IPS DF 19.7 (cell line): ENCODE results near the gene FKBP6.
"Not testable (repeated sequence)": the region's sequence is repeated elsewhere in the genome, so short reads cannot be mapped to it uniquely, and the experiment has no call there.

Source experiments
- DNase-seq: peaks from one replicate; pipeline ENCODE4 v3.0.0-alpha.2; 2013; ENCODE audit warnings: low read depth, low spot score

The FKBP6 gene

GRCh38 chr7:73354821-73355220, 26.9 kb downstream of the FKBP6 start:
- DNase-seq, result no peak

DNA sequence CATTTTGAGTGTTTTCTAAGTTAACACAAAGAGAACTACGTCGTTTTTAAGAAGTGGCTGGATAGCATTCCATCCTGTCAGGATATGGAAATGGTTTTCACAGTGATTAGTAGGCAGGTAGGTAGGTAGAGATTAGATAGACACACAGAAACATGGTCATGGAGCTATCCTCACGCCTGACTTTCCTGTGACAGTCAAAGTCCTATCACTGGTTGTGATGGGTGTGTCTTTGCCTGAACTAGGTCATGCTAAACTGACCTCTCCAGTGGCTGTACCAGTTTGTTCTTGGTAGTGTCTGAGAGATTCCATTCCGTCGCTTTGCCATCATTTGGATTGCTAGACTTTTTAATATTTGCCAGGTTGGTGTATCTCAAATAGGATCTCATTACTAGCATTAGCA, 28.2 kb downstream of the FKBP6 start:
- DNase-seq, result no peak

DNA sequence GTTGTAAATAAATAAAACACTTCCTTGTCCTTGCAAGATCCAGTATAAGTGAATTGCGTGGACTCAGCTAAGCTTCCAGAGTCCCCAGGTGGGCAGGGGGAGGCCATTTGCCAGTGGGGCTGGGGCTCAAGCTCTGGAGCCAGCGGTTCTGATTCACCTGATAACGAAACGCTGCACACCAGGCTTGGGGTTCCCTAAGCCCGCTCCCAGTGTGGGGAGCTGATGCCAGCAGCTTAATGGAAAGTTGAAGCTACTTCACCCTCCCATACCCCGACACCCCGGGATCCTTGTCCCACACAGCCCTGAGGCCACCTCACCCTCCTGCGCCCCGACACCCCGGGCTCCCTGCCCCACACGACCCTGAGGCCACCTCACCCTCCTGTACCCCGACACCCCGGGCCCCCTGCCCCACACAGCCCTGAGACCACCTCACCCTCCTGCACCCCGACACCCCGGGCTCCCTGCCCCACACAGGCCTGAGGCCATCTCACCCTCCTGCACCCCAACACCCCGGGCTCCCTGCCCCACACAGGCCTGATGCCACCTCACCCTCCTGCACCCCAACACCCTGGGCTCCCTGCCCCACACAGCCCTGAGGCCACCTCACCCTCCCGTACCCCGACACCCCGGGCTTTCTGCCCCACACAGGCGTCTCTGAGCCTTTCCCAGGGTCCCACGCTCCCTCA, 30.8 kb downstream of the FKBP6 start:
- no peak for DNase-seq

DNA sequence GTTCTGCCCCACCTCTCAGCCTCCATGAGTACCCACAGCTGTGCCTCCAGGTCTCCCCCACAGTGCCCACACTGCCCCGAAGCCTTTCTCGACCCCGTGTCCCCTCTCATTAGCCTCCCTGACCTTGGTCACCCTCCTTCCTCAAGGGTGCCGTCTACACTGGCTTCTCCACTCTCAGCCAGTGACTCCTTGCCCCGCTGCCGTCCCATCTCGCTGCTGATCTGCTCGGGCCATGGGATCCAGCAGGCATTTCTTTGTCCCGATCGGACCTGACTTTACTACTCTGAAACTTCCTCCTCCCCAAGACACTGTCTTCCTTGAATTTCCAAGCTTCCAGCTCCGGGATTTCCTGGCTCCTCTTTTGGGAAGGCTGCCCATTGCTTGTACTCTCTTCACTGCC, 31.3 kb downstream of the FKBP6 start:
- DNase-seq, result no peak

DNA sequence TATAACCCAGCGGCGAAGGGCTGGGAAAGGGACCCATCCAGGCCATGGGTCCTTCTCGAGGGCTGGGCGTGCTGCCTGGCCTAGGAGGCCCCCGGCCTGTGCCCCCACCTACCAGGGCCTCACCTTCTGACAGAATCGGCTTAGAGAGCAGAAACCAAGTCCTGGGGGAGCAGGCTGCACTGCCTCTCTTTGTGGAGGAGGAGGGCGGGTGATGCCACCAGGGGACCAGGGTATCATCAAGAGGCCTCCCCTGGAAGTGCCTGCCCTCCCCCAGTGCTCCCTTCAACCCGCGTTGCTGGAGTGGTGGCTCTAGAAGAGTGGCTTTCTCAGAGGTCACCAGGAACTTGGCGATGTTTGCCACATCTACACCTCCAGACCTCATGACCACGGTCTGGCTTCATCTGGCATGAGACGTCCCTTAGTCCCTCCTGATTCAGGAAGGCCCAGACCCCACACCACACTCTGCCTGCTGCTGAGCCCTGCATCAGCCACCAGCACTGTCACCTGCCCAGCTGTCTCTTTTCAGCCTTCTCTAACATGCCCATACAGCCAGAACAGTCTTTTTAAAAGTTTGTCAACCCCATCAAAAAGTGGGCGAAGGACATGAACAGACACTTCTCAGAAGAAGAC, 31.9 kb downstream of the FKBP6 start:
- DNase-seq, result no peak

- not testable (repeated sequence) for DNase-seq
These were observed 32.6 kb downstream of the FKBP6 start for GRCh38 chr7:73360590-73360989.

DNA sequence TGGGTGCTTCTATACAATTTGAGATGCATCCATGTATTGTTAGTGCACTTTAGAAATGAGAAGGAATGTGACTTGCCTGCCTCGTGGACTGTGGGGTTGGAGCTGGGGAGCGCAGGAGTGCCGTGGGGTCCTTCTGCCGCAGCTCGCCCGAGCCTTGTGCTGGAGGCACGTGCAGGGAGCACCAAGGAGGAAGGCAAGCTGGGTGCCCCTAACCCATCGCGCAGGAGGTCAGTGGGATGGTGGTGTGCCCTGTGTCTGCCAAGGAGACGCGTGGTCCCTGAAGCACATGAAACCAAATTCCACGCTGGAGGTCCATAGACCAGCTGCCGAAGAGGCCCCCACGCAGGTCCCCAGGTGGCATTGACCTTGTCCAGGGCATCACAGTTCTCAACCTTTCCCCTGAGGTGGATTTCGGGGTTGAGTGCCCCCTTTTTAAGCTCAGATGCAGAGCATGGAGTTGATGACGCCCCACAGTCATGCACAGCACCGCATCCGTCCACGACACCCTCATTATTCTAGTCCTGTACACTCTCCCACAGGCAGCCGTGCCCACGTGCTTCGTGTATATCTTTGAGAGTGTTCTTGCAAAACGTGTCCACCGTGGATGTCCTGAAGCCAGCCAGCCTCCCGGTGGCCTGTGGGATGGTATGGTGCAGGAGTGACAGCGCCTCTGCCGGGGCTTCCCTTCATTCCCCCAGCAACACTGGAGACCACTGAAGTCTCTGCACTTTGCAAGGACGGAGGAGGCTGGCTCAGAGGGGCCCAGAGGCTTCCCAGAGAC, 35.5 kb downstream of the FKBP6 start:
- no peak for DNase-seq

DNA sequence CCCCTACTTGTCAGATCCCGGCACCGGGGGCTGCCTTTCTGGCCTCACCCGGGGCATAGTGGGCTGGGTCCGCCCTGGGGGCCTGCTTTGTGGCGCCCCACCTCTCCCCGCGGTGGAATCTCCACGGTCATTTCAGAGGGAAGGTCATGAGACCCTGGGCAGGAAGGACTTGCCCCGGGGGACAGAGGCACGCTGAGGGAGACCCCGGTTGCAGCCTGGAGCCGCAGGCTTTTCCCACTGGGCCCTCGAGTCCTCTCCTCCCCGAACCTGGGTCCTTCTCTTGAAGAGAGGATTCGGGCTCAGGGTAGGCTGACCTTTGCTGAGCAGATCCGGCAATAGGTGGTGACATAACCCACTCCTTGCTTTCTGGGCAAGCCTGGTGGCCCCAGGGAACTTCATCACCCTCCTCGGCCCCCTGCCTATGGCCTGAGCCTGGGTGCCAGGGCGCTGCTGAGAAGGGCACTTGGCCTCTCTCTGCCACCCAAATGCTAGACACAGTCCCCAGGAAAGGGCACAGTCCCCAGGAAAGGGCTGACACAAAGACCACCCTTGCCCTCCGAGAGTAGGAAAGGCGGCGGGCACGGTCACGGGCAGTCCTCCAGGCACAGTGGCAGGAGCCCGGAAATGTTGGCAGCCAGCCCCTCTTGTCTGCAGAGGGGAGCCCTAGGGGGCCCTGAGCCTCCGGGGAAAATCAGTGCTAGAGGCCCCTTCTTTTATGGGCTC, 36.2 kb downstream of the FKBP6 start:
- DNase-seq, result no peak

DNA sequence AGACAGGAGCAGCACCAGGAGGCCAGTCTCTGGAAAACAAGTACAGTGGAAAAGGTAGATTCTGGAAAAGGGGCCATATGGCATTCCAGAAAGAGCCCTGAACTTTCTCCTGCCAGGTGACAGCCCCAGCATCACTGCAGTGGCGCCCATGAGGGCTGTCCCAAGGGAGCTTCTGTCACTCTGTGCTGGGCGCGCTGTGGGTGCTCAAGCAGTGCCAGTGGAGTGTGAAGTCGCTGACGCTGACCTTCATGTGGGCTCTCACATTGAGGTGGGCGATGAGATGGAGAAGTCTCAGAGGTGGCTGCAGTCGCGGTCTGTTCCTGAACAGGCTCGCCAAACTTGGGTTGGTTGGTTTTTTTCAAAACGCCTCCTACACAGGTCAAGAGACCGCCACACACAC, 38.2 kb downstream of the FKBP6 start:
- no peak for DNase-seq

- no peak for DNase-seq
These were observed 39.0 kb downstream of the FKBP6 start for GRCh38 chr7:73366990-73367389.

DNA sequence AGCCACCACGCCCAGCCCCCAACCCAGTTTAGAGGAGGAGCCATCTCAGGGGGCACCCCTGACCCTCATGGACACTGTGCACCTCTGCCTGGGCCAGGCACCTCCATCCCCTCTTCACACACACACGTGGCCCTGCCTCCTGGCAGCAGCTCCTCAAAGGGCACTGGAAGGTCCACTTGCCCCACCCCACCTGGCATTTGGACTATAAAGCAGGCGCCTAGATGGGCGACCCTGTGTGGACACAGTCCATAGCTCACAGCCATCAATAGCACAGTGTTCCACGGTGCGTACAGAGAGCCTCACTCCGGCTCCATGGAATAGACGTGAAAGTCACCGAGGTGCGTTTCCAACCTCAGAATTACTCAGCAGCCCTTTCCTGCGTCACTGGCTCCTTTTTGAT, 41.0 kb downstream of the FKBP6 start:
- DNase-seq, result no peak

GRCh38 chr7:73369622-73370021, 41.7 kb downstream of the FKBP6 start:
- DNase-seq, result no peak

DNA sequence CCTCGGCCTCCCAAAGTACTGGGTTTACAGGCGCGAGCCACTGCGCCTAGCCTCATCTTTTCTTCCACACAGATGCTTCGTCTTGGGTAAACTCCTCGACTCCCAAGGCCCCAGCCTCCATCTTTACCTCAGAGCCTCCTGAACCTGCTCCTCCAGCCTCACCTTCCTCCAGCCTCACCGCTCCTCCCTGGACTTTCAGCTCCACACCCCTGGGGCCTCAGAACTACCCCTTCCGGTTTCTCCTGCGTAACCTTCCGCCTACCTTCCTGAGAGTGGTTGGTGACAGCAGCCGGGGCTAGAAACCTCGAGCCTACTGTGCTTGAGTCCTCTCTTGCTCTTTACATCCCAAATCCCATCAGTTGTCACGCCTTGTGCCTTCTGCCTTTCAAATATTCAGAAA, 45.8 kb downstream of the FKBP6 start:
- DNase-seq, result no peak

- not testable (repeated sequence) for DNase-seq
These were observed 48.3 kb downstream of the FKBP6 start for GRCh38 chr7:73376262-73376661.

- DNase-seq, result no peak
These were observed 48.9 kb downstream of the FKBP6 start for GRCh38 chr7:73376671-73377412.

DNA sequence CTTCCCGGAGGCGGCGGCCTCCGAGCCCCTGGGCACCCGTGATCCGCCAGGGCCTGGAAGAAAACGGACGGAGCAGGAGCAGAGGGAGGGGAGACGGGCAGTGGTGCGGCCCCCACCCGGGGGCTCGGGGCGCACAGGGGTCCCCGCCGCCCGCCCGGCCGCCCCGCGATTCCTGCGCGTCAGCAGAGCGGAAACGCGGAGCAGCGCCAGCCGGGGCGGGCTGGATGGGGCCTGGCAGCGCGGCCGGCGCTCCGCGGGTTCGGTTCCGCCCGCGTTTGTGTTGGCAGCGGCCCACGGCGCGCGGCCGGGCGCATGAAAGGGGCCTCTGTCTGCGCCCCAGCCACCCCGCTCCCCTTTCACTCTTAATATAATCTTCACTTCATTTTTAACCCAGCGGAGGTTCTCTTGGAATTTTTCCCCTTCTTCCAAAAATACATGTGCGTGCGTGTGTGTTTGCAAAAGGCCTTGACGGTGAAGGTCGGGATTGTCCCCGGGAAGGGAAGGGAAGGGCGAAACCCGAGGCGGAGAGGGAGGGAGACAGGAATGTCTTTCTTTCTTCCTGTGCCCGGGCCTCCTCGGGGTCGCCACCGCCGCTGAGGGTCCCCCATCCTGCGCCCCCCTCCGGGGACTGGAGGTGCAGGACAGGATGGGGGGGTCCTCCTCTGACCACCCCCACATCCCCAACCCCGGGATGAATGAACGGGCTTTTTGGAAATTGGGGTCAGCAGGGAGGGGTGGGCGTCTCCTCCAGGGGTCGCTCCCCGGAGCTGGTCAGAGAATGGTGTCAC, 49.6 kb downstream of the FKBP6 start:
- not testable (repeated sequence) for DNase-seq

DNA sequence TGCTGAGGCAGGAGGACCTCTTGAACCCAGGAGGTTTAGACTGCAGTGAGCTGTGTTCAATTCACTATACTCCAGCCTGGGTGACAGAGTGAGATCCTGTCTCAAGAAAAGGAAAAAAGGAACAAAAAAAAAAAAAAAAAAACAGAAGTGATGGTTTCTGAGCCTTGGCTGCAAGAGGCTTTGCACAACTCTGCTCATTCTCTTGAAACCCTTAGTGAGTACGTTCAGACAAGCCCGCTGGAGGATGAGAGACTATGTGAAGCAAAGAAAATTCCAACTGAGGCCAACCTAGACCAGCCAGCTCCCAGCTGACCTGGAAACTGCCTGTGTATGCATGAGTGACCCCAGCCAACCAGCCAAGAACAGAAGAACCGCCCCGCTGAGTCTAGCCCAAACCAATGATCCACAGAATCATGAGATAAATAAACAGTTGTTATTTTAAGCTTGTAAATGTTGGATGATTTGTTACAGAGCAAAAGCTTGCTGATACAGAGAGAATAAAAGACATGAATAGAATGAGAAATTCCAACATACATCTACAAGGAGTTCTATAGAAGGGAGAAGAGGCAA, 55.1 kb downstream of the FKBP6 start:
- DNase-seq, result no peak

DNA sequence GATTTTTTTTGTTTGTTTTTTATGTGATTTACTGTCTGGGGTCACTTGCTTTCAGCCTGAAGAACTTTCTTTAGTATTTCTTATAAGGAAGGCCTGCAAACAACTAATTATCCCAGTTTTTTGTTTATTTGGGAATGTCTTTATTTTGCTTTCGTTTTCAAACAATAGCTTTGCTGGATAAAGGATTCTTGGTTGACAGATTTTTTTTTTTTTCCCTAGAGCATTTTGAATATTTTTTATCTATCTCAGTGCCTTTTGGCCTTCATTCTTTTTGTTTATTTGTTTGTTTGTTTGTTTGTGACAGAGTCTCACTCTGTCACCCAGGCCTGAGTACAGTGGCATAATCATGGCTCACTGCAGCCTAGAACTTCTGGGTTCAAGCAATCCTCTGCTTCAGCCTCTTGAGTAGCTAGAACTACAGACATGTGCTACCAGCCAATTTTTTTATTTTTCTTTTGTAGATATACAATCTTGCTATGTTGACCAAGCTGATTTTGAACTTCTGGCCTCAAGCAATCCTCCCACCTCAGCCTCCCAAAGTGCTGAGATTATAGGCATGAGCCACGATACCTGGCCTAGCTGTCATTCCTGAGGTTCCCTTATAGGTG, 59.4 kb downstream of the FKBP6 start:
- no peak for DNase-seq

DNA sequence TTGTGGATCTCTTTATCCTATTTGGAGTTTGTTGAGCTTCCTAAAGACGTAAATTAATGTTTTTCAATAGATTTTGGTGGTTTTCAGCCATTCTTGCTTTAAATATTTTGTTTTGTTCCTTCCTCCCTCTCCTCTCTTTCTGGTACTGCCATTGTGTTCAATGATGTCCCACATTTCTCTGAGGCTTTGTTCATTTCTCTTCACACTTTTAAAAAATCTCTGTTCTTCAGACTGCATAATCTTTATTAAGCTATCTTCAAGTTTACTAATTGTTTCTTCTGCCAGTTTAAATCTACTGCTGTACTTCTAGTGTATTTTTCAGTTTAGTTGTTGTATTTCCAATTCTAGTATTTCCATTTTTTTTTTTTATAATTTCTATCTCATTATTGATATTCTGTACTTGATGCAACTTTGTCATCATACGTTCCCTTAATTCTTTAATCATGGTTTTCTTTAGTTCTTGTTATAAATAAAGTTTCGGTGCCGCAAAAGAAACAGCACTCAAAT, 60.0 kb downstream of the FKBP6 start:
- DNase-seq, result no peak

DNA sequence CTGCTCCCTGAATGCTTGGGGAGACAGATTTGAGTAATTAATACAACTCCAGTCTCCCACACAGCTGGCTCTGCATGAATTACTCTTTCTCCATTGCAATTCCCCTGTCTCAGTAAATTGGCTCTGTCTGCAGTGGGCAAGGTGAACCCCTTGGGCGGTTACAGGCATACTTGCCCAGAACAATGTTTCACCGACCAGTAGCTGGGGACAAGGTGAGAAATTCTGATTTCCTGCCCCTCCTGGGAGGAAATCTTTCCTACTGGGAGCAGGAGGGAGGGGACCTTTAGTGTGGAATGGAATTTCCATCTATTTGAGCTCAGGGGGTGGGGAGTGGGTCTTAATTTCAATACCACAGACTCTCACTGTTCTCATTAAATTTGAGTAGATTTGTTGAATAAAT, 63.4 kb downstream of the FKBP6 start:
- DNase-seq, result no peak
